Loucy (cell line): ENCODE data around the gene ILF3.

Experiments used
- CTCF ChIP-seq: fragments of 200-600 bp; sonication (generic); conservative IDR thresholded peaks from 2 replicates; pipeline ENCODE4 v1.5.1; 2014; ENCODE audit warnings: mild to moderate bottlenecking, antibody characterized with exemption, low read length
- EZH2phosphoT487 ChIP-seq: fragments of 200-600 bp; IDR thresholded peaks from 2 replicates; pipeline ENCODE4 v1.6.1; 2018; ENCODE audit warnings: antibody characterized with exemption, mild to moderate bottlenecking, moderate library complexity, borderline replicate concordance

- no peak for TF ChIP-seq CTCF
- TF ChIP-seq EZH2phosphoT487, result no peak
These were observed 71.3 kb downstream of the ILF3 start for GRCh38 chr19:10725415-10725814.
